ENCODE results near the gene NPB. TPM values are rescaled to one million over a fixed set of nuclear protein-coding genes. Genes with fewer than 3 reads are reported as not detected.

Gene NPB
- total RNA-seq, 1 experiment from 2014 or later: 1.8 TPM

DNA sequence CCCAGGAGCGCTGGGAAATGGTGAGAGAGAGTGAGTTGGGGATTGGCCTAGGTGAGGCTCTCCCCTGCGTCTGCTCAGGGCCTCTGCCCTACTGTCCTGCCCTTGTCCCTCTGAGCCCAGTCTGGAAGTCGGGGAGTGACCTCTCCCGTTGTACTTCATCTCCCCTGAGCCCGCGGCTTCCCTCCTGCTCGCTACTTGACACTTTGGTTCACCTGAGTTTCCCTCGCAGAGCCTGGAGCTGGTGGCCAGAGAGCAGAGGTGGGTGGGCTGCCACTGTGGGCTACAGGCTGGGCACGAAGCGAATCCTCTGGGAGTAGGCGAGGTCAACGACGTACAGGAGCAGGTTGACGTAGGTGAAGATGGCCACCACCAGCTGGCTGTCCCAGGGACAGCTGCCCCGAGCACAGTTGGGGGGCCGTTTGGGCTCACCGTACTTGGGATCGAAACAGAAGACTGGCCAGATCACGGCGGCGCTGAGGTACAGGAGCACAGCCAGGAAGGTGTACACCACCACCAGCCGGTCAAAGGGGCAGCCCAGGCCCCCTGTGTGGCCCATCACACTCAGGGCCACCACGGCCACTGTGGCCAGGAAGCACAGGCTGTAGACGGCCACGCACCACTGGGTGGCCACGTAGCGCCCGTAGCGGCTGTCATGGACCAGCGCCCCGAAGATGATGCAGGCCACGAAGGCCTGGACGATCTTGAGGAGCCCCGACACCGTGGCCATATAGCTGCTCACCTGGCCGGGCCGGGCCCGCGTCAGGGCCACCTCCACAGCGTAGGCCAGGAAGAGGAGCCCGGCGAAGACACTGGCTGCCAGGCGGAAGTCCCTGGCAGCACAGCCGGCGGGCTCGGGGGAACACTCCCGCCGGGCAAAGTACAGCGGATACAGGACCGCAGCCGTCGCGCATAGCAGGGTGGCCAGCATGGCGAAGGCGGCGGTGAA, 38.8 kb downstream of the NPB start:
- no peak for DNase-seq (ENCODE audit: low spot score)

GRCh38 chr17:81941484-81942166, 39.6 kb downstream of the NPB start:
- DNase-seq (ENCODE audit: low spot score): no peak

GRCh38 chr17:81942167-81942553, 40.1 kb downstream of the NPB start:
- DNase-seq (ENCODE audit: low spot score): no peak

GRCh38 chr17:81944858-81945257, 42.8 kb downstream of the NPB start:
- no peak for DNase-seq (ENCODE audit: low spot score)

GRCh38 chr17:81947189-81947588, 45.2 kb downstream of the NPB start, which contains the start of gene MYADML2:
Gene MYADML2, minus strand, starts transcription at chr17:81947233. Its CDS starts 5,492 bp downstream, at chr17:81941741.
- no peak for DNase-seq (ENCODE audit: low spot score)

GRCh38 chr17:81948635-81949378, 46.8 kb downstream of the NPB start:
- no peak for DNase-seq (ENCODE audit: low spot score)

DNA sequence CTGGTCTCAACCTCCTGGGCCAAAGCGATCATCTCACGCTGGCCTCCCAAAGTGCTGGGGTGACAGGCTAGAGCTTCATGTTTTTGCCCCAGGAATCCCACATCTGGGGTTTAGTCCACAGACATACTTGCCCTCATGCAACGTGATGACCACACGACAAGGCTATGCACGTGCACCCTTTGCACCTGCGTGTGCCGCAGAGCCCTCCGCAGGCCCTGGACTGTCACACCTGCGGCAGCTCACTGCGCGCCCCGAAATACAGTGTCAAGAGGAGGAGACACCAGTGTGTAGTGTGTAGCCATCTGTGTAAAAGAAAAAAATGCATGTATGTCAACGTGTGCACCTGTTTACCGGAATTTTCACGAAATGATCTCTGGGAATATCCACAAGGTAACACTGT, 48.5 kb downstream of the NPB start:
- no peak for DNase-seq (ENCODE audit: low spot score)

DNA sequence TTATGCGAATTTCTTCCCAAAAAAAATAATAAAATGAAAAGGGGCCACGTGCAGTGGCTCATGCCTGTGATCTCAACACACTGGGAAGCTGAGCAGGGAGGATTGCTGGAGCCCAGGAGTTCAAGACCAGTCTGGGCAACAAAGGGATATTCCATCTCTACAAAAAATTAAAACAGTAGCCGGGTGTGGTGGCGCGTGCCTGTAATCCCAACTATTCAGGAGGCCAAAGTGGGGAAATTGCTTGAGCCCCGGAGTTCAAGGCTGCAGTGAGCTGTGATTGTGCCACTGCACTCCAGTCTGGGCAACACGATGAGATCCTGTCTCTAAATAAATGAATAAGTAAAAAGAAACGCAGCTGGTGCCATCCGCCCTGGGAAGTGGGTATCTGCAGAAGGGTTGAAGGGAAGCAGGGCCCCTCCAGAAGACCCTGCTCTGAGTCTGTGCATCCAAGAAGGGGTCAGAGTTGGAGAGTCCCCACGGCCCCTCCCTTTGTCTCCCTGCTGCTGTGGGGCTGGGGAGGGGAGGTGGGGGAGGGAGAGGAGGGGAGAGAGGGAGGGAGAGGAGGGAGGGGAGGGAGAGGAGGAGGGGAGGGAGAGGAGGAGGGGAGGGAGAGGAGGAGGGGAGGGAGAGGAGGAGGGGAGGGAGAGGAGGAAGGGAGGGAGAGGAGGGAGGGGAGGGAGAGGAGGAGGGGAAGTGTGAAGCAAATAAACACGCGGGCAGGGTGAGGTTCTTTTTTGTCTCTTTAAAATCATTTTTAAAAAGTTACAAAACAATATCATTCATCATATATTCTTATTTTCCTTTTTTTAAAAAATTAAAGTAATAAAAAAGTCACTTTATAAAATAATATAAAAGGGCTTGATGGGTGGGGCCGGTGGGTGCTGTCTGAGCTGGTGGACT, 50.0 kb downstream of the NPB start:
- DNase-seq (ENCODE audit: low spot score): no peak

Other genes with a start within 250 kb of the NPB start
- gene PDE6G, start 245.7 kb upstream of the NPB start, total RNA-seq (2014; rRNA removed; shearing (Covaris generic)): 1.1 and 2.0 TPM in 2 replicates
- 42.0 and 58.8 TPM in 2 replicates for gene OXLD1, start 235.6 kb upstream of the NPB start, total RNA-seq (2014; rRNA removed; shearing (Covaris generic))
- 18.5 and 21.7 TPM in 2 replicates for gene CCDC137, start 235.5 kb upstream of the NPB start, total RNA-seq (2014; rRNA removed; shearing (Covaris generic))
- 41.0 and 45.6 TPM in 2 replicates for gene ARL16, start 218.4 kb upstream of the NPB start, total RNA-seq (2014; rRNA removed; shearing (Covaris generic))
- gene HGS, start 218.2 kb upstream of the NPB start, total RNA-seq (2014; rRNA removed; shearing (Covaris generic)): 144 and 199 TPM in 2 replicates
- gene MRPL12, start 198.9 kb upstream of the NPB start, total RNA-seq (2014; rRNA removed; shearing (Covaris generic)): 32.3 and 37.0 TPM in 2 replicates
- 81.5 and 101 TPM in 2 replicates for gene SLC25A10, start 190.0 kb upstream of the NPB start, total RNA-seq (2014; rRNA removed; shearing (Covaris generic))
- gene GCGR, start 98.1 kb upstream of the NPB start, total RNA-seq (2014; rRNA removed; shearing (Covaris generic)): not detected in 2 replicates
- gene MCRIP1, start 68.9 kb upstream of the NPB start, total RNA-seq (2014; rRNA removed; shearing (Covaris generic)): 45.8 and 51.4 TPM in 2 replicates
- gene PPP1R27, start 67.2 kb upstream of the NPB start, total RNA-seq (2014; rRNA removed; shearing (Covaris generic)): not detected in 2 replicates
- 1,091 and 1,235 TPM in 2 replicates for gene P4HB, start 41.7 kb upstream of the NPB start, total RNA-seq (2014; rRNA removed; shearing (Covaris generic))
- 173 and 183 TPM in 2 replicates for gene ARHGDIA, start 30.9 kb upstream of the NPB start, total RNA-seq (2014; rRNA removed; shearing (Covaris generic))
- 376 and 393 TPM in 2 replicates for gene ALYREF, start 10.7 kb upstream of the NPB start, total RNA-seq (2014; rRNA removed; shearing (Covaris generic))
- 207 and 245 TPM in 2 replicates for gene ANAPC11, start 10.5 kb upstream of the NPB start, total RNA-seq (2014; rRNA removed; shearing (Covaris generic))
- gene PCYT2, start 9.2 kb downstream of the NPB start, total RNA-seq (2014; rRNA removed; shearing (Covaris generic)): 93.8 and 108 TPM in 2 replicates
- 34.9 and 47.0 TPM in 2 replicates for gene SIRT7, start 15.9 kb downstream of the NPB start, total RNA-seq (2014; rRNA removed; shearing (Covaris generic))
- 30.1 and 37.6 TPM in 2 replicates for gene MAFG, start 25.5 kb downstream of the NPB start, total RNA-seq (2014; rRNA removed; shearing (Covaris generic))
- 70.2 and 84.1 TPM in 2 replicates for gene PYCR1, start 35.1 kb downstream of the NPB start, total RNA-seq (2014; rRNA removed; shearing (Covaris generic))
- not detected in 2 replicates for gene MYADML2, start 45.0 kb downstream of the NPB start, total RNA-seq (2014; rRNA removed; shearing (Covaris generic))
- gene NOTUM, start 58.9 kb downstream of the NPB start, total RNA-seq (2014; rRNA removed; shearing (Covaris generic)): 0.14 and 1.9 TPM in 2 replicates
- gene ASPSCR1, start 75.4 kb downstream of the NPB start, total RNA-seq (2014; rRNA removed; shearing (Covaris generic)): 22.4 and 25.8 TPM in 2 replicates
- gene CENPX, start 120.6 kb downstream of the NPB start, total RNA-seq (2014; rRNA removed; shearing (Covaris generic)): 155 and 163 TPM in 2 replicates
- gene LRRC45, start 121.1 kb downstream of the NPB start, total RNA-seq (2014; rRNA removed; shearing (Covaris generic)): 28.0 and 38.0 TPM in 2 replicates
- 7.0 TPM in 1 of 2 replicates, not detected in the other for gene RAC3, start 129.4 kb downstream of the NPB start, total RNA-seq (2014; rRNA removed; shearing (Covaris generic))
- gene DCXR, start 135.5 kb downstream of the NPB start, total RNA-seq (2014; rRNA removed; shearing (Covaris generic)): 104 and 113 TPM in 2 replicates
- gene RFNG, start 149.6 kb downstream of the NPB start, total RNA-seq (2014; rRNA removed; shearing (Covaris generic)): 42.8 and 50.1 TPM in 2 replicates
- 185 and 187 TPM in 2 replicates for gene GPS1, start 149.7 kb downstream of the NPB start, total RNA-seq (2014; rRNA removed; shearing (Covaris generic))
- gene DUS1L, start 163.6 kb downstream of the NPB start, total RNA-seq (2014; rRNA removed; shearing (Covaris generic)): 107 and 165 TPM in 2 replicates
- 89.9 and 133 TPM in 2 replicates for gene FASN, start 196.0 kb downstream of the NPB start, total RNA-seq (2014; rRNA removed; shearing (Covaris generic))